ENCODE measurements around the gene IFIT3. TPM values are rescaled to one million over a fixed set of nuclear protein-coding genes. Genes with fewer than 3 reads are reported as not detected.

IFIT3 gene
- total RNA-seq, 1 donor from 2014 or later = not detected

GRCh38 chr10:89352802-89353201 is 25.0 kb downstream of the IFIT3 start:
- H3K9me3 ChIP-seq (ENCODE audit: low read depth) = no peaks in the 10 kb centered on the region
- no peaks in the 10 kb centered on the region for H3K27me3 ChIP-seq
- TF ChIP-seq CTCF (IDR thresholded peaks at IDR 0.05) (no peak), EZH2phosphoT487 (IDR thresholded peaks at IDR 0.05) (no peak), EZH2 (IDR thresholded peaks at IDR 0.05) (no peak)
- no peak overlapping the region for H3K4me2 ChIP-seq
- Mint-ChIP-seq H3K27me3 (ENCODE audit: insufficient read depth, low read depth) (peaks cover 2% of the 10 kb centered on the region), H3K27ac (no peak overlapping the region), H3K4me1 (peaks cover 48% of the 10 kb centered on the region), H3K9me3 (peaks cover 14% of the 10 kb centered on the region), H3K4me3 (no peak overlapping the region), H3K36me3 (peaks cover 2% of the 10 kb centered on the region)
- peaks cover 13% of the 10 kb centered on the region for H3F3A ChIP-seq (ENCODE audit: low read depth)
- peaks cover 19% of the 10 kb centered on the region for H3K4me1 ChIP-seq
- DNase-seq (ENCODE audit: low spot score) = no peak
- no peaks in the 10 kb centered on the region for H4K20me1 ChIP-seq (ENCODE audit: low read depth)
- no peak overlapping the region for H2AFZ ChIP-seq (replicated peaks)
- no peaks in the 10 kb centered on the region for H3K79me2 ChIP-seq (ENCODE audit: low read depth)
- no peak overlapping the region for H3K4me3 ChIP-seq
- no peak overlapping the region for H3K9ac ChIP-seq
- no peak overlapping the region for H3K27ac ChIP-seq
- no peaks in the 10 kb centered on the region for H3K36me3 ChIP-seq

- H3F3A ChIP-seq (ENCODE audit: low read depth) = peaks cover 3% of the 10 kb centered on the region
- H3K36me3 ChIP-seq = no peaks in the 10 kb centered on the region
- DNase-seq (ENCODE audit: low spot score) = no peak
- no peaks in the 10 kb centered on the region for H3K79me2 ChIP-seq (ENCODE audit: low read depth)
- H3K4me3 Mint-ChIP-seq = no peak overlapping the region
- peaks cover 2% of the 10 kb centered on the region for H3K27me3 Mint-ChIP-seq (ENCODE audit: insufficient read depth, low read depth)
- H4K20me1 ChIP-seq (ENCODE audit: low read depth) = no peaks in the 10 kb centered on the region
- no peak overlapping the region for H3K4me2 ChIP-seq
- TF ChIP-seq CTCF (IDR thresholded peaks at IDR 0.05) (no peak), EZH2 (IDR thresholded peaks at IDR 0.05) (no peak), EZH2phosphoT487 (IDR thresholded peaks at IDR 0.05) (no peak)
- peaks cover 31% of the 10 kb centered on the region for H3K4me1 Mint-ChIP-seq
- H3K36me3 Mint-ChIP-seq = peaks cover 2% of the 10 kb centered on the region
- no peak overlapping the region for H2AFZ ChIP-seq (replicated peaks)
- no peak overlapping the region for H3K27ac Mint-ChIP-seq
- no peaks in the 10 kb centered on the region for H3K9me3 ChIP-seq (ENCODE audit: low read depth)
- no peak overlapping the region for H3K9ac ChIP-seq
- H3K27ac ChIP-seq = no peak overlapping the region
- peaks cover 14% of the 10 kb centered on the region for H3K9me3 Mint-ChIP-seq
- H3K4me1 ChIP-seq = peaks cover 3% of the 10 kb centered on the region
- no peaks in the 10 kb centered on the region for H3K27me3 ChIP-seq
- no peak overlapping the region for H3K4me3 ChIP-seq
Measured at GRCh38 chr10:89355394-89355931, 27.7 kb downstream of the IFIT3 start.

GRCh38 chr10:89357096-89357495 is 29.3 kb downstream of the IFIT3 start:
- Mint-ChIP-seq H3K9me3 (peaks cover 14% of the 10 kb centered on the region), H3K4me1 (peaks cover 15% of the 10 kb centered on the region)

More at GRCh38 chr10:89357096-89357495, 29.3 kb downstream of the IFIT3 start:
- no peaks in the 10 kb centered on the region for H3K9me3 ChIP-seq (ENCODE audit: low read depth)
- peak overlapping the region; percentile 12 for H2AFZ ChIP-seq (replicated peaks)
- no peak overlapping the region for H3K9ac ChIP-seq
- H3K27ac Mint-ChIP-seq = no peak overlapping the region
- no peaks in the 10 kb centered on the region for H3F3A ChIP-seq (ENCODE audit: low read depth)
- no peak for DNase-seq (ENCODE audit: low spot score)
- H3K4me3 Mint-ChIP-seq = no peak overlapping the region
- peaks cover 2% of the 10 kb centered on the region for H3K36me3 Mint-ChIP-seq
- no peak overlapping the region for H3K27ac ChIP-seq
- no peaks in the 10 kb centered on the region for H3K27me3 Mint-ChIP-seq (ENCODE audit: insufficient read depth, low read depth)
- H3K79me2 ChIP-seq (ENCODE audit: low read depth) = no peaks in the 10 kb centered on the region
- no peaks in the 10 kb centered on the region for H3K36me3 ChIP-seq
- no peak overlapping the region for H3K4me2 ChIP-seq
- no peaks in the 10 kb centered on the region for H3K4me1 ChIP-seq
- H4K20me1 ChIP-seq (ENCODE audit: low read depth) = no peaks in the 10 kb centered on the region
- no peak for TF ChIP-seq CTCF (IDR thresholded peaks at IDR 0.05)
- TF ChIP-seq EZH2phosphoT487 (IDR thresholded peaks at IDR 0.05) = no peak
- no peak for TF ChIP-seq EZH2 (IDR thresholded peaks at IDR 0.05)
- no peak overlapping the region for H3K4me3 ChIP-seq
- no peaks in the 10 kb centered on the region for H3K27me3 ChIP-seq

All from neural progenitor cell (in vitro differentiated cells).